Measurements from ENCODE around the gene CXXC5. TPM values are rescaled to one million over a fixed set of nuclear protein-coding genes. Genes with fewer than 3 reads are reported as not detected.
"Not testable (repeated sequence)": the region's sequence is repeated elsewhere in the genome, so short reads cannot be mapped to it uniquely, and the experiment has no call there.

The CXXC5 gene
- total and polyA plus RNA-seq, 12 donors, result 28.7 to 51.6 (median 36.0) TPM

GRCh38 chr5:139717221-139717620 lies 69.1 kb downstream of the CXXC5 start:
- Histone ChIP-seq H3K36me3 (no peaks in the 10 kb centered on the region), H3K27ac (no peak overlapping the region), H3K4me1 (no peaks in the 10 kb centered on the region), H3K4me3 (no peak overlapping the region), H3K27me3 (peaks cover 0 to 10% (median 0%) of the 10 kb centered on the region in 7 donors), H3K9me3 (peaks cover 0 to 19% (median 0%) of the 10 kb centered on the region in 11 donors)
- no peak for TF ChIP-seq CTCF (IDR thresholded peaks at IDR 0.05)
- 79 to 90% methylated on average over 8 of the region's 8 CpGs for WGBS, 2 donors
- intact Hi-C loops (cut with DNase I), result no loop called here
- ATAC-seq, result no peak
- no peak for DNase-seq

- H3K36me3 ChIP-seq; H3K27ac ChIP-seq; H3K27me3 ChIP-seq; DNase-seq; ATAC-seq; intact Hi-C loops (cut with DNase I); H3K4me3 ChIP-seq; H3K4me1 ChIP-seq: not testable (repeated sequence)
- WGBS, 2 donors, result 91 to 97% methylated on average over 2 of the region's 2 CpGs
- peaks cover 0 to 19% (median 0%) of the 10 kb centered on the region in 11 donors for H3K9me3 ChIP-seq
Measured at GRCh38 chr5:139718403-139718802, 70.3 kb downstream of the CXXC5 start.

GRCh38 chr5:139719970-139720369 lies 71.8 kb downstream of the CXXC5 start:
- H3K36me3 ChIP-seq; intact Hi-C loops (cut with DNase I); ATAC-seq; H3K27me3 ChIP-seq; H3K27ac ChIP-seq; DNase-seq; H3K4me1 ChIP-seq; H3K4me3 ChIP-seq: not testable (repeated sequence)
- peaks cover 0 to 19% (median 0%) of the 10 kb centered on the region in 11 donors for H3K9me3 ChIP-seq
- WGBS, 2 donors, result 95 to 99% methylated on average over 3 of the region's 3 CpGs

- Histone ChIP-seq H3K36me3 (no peaks in the 10 kb centered on the region), H3K4me1 (peaks cover 0 to 10% (median 3%) of the 10 kb centered on the region in 9 donors), H3K27ac (no peak overlapping the region), H3K9me3 (peaks cover 0 to 5% (median 0%) of the 10 kb centered on the region in 11 donors), H3K27me3 (no peaks in the 10 kb centered on the region), H3K4me3 (no peak overlapping the region)
- ATAC-seq, result peak in 1 of 8 donors; percentile 31
- no peak for DNase-seq
- intact Hi-C loops (cut with DNase I), result no loop called here
- no peak for TF ChIP-seq CTCF (IDR thresholded peaks at IDR 0.05)
- WGBS, 2 donors, result 96 to 97% methylated on average over 4 of the region's 4 CpGs
Measured at GRCh38 chr5:139723986-139724587, 75.9 kb downstream of the CXXC5 start.

GRCh38 chr5:139725073-139725830 lies 77.1 kb downstream of the CXXC5 start:
- peak; percentile 81 to 98 (median 86) for ATAC-seq

More at GRCh38 chr5:139725073-139725830, 77.1 kb downstream of the CXXC5 start:
- H3K36me3 ChIP-seq, result no peaks in the 10 kb centered on the region
- H3K4me3 ChIP-seq, result no peak overlapping the region
- H3K4me1 ChIP-seq, result peaks cover 0 to 10% (median 3%) of the 10 kb centered on the region in 9 donors
- WGBS, 2 donors, result 52 to 63% methylated on average over 13 of the region's 13 CpGs
- H3K9me3 ChIP-seq, result no peaks in the 10 kb centered on the region
- peak; percentile 46 to 58 for DNase-seq
- intact Hi-C loops (cut with DNase I), result no loop called here
- no peak for TF ChIP-seq CTCF (IDR thresholded peaks at IDR 0.05)
- H3K27ac ChIP-seq, result peak overlapping the region in 2 of 10 donors; percentile 42 to 49
- H3K27me3 ChIP-seq, result no peaks in the 10 kb centered on the region

Measured in heart right ventricle (tissue), 16 donors.